Posterior vena cava (tissue), 2 donors: ENCODE measurements around the gene RNF11. TPM values are rescaled to one million over a fixed set of nuclear protein-coding genes. Genes with fewer than 3 reads are reported as not detected.

Experiments used
- DNase-seq: peaks from one replicate; pipeline ENCODE4 v3.0.0-alpha.2; 2020; ENCODE audit warnings: low spot score
- intact Hi-C, 2 donors: fragments of 100-400 bp; cut with DNase I; formaldehyde crosslinking; loops; one replicate each; pipeline versions ENCODE4 v1.14.1 to v1.14.2; 2022 to 2023
- total RNA-seq, 2 donors: library from RNA; stranded (reverse); fragmentation: NEBNext Ultra II Directional; extraction: Animal tissue kit (Norgen Biotek cat#: 25700); gene quantifications; one replicate each; pipeline ENCODE4 v1.2.1, GENCODE V29; 2021
- donor health status: DM: yes; HTN: yes; CAD: no.
- donor health status: DM: yes; HTN: yes; CAD: no.

The RNF11 gene
- total RNA-seq, 2 donors from 2014 or later, result 101 to 114 TPM

DNA sequence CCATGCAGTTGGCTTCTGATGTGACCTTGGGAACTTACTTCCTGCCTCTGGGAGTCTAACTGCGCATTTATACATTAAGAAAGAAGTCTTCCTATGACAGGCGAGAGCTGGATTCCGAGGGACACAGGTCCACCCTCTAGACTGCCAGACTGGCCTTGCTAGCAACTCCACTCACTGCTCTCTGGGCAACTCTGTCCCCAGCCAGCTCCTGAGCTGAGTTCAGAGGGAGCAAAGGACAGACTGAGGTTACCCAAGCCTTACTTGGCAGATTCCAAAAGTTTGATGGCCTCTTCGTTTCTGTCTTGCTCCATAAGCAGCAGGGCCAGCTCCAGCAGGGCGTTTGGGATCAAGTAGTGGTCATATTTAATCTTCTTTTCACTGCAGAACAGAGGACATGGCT lies 52.5 kb downstream of the RNF11 start:
- DNase-seq, result no peak
- intact Hi-C loops, result no loop called here

DNA sequence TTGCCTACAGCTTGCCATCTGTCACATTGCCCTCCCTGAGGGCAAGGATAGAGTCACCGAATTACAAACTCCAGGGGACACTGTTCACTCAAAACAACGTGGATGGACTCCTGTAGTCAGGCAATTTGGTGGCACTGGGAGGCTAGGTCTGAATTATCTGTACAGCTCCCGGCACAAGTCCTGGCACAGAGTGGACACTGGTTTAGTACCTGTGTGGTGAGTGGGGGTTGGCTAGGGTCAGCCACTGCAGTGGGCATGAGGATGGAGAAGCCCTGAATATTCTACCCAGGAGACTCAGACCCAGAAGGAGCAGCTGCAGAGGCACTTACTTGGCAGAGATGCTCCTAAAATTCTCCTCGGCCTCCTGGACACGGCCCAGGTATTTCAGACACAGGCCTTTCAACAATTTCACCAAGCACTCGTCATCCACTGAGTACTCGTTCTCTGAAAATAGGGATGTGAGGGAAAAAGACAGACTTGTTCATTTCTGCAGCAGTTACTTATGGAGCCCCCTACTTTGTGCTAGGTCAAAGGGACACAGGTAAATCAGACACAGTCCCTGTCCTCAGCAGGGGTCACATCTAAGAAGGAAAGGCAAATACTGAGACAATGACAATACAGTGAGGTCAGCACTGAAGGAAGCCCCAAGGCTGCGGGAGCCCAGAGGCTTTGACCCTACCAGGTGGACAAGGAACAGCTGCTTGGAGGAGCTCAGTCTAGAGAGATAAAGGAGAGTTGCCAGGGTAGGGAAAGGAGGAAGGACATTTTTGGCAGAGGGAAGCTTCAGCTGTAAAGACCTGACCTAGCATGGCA lies 53.8 kb downstream of the RNF11 start:
- no peak for DNase-seq
- intact Hi-C loops, result loop anchor here in 1 of 2 donors (5.0 kb wide), 1 partner anchor 927 kb away; no protein-coding TSS in a partner anchor

DNA sequence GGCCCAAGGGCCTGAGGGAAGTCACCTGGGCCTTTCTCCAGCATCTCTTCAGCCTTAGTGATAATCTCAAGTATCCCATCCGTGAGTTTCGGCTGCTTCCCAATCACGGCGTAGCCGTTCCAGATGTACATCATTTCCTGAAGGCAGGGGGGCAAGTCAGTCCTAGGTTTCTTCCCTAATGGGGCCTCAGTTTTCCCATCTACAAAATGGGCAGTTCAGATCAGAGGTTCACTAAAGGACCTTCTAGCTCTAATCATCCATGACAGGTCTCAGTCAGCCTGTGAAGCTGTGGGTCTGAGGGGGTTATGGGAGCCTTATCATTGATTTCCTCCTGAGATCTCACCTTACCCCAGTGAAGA lies 54.4 kb downstream of the RNF11 start:
- DNase-seq, result no peak
- intact Hi-C loops, result loop anchor here in 1 of 2 donors (5.0 kb wide), 1 partner anchor 927 kb away; no protein-coding TSS in a partner anchor

DNA sequence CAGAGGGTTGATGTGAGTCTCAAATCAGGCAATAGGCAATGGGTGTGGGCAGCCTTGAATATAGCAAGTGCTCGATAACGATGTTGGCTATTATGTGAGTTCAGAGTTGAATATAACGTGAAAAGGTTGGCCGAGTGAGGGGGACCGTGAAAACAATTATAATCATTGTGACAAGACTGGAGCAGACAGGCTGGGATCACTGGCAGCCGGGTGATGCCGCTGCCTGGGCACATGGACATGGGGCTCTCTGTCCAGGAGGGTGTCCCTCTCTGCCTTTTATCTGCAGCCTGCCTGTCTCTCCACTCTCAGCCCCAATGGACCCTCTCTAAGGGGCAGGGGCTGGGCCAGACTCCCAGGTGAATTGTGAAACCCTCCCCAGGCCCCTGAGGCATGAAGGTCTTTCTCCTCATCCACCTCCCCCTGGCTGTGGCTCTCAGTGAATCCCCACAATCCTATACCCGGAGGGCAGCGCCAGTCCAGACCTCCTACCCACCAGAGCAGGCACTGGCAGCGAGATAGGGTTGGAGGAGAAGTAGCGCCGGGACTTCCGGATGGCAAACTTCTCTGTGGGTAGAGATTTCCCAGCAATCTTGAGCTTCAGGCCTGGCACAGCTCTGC lies 57.9 kb downstream of the RNF11 start:
- peak; percentile 36 for DNase-seq
- intact Hi-C loops, result loop anchor here in 1 of 2 donors (5.0 kb wide), 1 partner anchor 923 kb away; no protein-coding TSS in a partner anchor

DNA sequence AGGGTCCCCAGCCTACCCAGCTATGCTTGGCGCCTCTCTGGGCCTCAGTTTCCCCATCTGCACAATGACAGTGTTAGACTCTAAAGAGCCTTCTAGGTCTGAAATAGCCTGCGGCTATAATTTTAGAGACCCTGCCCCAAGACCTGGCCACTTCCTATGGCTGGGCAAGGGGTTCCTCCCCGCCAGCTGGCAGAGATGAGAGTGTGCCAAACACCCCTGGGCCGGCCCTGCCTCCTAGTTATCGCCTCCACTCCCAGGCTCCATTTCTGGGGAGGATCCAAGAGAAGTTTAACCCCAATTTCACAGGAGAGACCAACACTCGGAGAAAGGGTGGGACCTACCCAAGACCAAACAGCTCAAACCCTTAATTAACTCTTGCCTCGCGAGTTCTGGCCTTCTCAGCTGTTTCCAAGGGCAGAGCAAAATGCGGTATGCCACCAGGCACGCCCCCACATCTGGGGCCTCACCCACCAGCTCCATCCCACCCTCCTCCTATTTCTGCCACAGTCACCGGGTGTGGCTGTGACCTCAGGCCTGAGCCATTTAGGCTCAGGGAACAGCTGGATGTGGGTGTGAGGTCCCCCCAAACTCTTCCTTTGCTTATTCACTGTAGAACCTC lies 58.6 kb downstream of the RNF11 start:
- intact Hi-C loops, result loop anchor here in 1 of 2 donors (5.0 kb wide), 1 partner anchor 923 kb away; no protein-coding TSS in a partner anchor
- peak; percentile 53 for DNase-seq

DNA sequence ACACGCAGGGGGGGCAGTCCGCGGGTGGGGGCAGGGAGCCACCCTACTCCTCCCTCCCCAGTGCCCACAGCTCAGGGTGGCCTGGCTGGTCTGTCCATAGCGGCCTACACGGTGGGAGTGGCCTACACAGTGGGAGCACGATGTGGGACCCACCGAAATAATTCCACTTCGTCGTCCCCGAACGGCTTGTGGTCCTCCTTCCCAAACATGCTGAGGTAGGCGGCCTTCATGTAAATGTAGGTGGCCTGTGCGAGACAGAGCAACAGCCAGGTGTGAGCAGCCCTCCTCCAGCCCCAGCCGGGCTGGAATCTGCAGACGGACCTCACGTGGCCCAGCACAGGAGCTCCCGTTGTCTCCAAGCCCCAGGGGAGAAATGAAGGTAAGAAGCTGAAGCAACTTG lies 59.9 kb downstream of the RNF11 start:
- no peak for DNase-seq
- intact Hi-C loops, result no loop called here

DNA sequence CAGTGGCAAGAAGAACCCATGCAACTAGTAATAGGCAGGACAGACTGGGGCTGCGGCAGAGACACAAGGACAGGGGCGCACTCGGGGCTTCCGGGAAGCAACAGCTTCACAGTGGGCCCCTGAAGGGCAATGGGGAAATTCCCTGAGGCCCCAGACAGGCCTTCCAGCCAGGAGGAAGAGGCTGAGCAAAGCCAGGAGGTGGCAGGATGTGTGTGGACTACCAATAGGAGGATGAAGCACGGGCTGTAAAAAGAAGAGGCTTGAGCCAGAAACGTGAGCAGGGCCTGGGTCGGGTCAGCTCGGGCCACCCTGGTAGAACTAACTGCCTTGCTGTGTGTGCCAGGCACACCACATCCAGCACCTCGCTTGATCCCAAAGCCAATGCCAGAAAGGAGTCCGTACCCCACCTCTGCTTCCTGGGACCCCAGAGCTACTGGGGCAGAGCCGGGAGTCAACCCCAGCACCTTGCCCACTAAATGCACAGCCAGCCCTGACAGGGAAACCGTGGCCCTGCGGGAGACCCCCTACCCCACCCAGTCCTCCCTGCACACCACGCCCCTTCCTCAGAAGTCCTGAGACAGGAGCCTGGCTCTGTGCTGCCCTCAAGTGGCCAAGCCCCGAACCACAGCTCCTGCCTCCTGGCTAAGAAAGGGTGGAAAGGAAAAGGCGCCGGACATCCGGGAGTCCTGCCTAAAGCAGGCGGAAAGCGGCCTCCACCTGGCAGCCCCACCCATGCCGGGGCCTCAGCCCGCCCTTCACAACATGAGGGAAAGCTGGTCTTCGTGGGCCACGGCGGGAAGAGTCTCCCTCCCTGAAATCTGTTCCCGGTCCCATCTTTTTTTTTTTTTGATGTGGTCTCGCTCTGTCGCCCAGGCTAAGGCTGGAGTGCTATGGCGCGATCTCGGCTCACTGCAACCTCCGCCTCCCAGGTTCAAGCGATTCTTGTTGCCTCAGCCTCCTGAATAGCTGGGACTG lies 60.6 kb downstream of the RNF11 start:
- intact Hi-C loops, result no loop called here
- peak; percentile 93 for DNase-seq

DNA sequence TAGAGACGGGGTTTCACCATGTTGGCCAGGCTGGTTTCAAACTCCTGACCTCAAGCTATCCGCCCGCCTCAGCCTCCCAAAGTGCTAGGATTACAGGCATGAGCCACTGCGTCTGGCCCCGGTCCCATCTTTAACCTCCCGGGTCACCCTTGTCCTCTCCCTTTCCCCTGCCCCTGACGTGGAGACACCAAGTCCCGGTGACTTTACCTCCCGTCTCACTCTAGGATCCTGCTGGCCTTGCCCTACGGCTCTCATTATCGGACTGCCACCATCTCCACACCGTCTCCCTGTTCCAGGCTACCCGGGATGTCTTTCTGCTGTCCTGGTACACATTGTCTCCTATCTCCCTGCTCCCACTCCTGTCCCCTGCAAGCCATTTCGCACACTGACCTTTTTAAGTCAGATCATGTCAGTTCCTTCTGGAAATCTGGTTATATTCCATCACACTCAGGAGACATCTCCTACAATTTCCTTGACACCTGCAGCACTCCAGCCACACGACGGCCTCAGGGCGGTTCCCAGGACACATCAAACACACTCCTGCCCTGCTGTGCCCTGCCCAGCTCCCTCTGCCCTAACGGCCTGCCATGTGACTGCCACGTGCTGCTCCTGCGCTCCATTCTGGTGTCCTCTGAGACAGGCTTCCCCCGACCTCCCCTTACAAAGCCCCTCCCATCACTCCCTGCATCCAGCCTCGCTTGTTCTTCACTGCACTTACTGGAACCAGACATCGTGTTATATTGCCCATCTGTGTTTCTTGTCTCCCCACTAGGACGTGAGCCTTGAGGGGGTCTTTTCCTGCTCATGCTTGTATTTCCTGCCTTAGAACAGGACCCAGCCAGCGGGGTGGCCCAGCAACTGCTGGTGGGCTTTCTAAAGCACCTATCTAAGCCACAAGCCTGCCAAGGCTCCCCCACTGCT lies 61.6 kb downstream of the RNF11 start:
- DNase-seq, result no peak
- intact Hi-C loops, result no loop called here

DNA sequence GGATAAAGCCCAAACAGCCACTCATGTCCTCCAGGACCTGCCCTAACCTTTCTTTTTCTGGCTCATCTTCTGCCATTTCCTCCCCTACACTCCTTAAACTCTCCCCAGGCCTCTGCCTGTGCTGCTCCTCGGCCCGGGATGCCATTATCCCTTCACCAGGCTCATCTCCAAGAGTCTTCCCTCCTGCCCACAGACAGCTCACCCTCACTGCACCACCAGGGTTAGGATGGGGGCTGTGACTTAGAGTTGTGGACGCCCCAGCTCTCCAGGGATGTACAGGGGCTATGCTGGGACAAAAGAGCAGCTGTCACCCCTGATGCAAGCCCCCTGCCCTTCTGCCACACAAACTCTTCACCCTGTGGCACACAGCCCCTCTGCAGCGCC lies 62.2 kb downstream of the RNF11 start:
- DNase-seq, result no peak
- intact Hi-C loops, result no loop called here

DNA sequence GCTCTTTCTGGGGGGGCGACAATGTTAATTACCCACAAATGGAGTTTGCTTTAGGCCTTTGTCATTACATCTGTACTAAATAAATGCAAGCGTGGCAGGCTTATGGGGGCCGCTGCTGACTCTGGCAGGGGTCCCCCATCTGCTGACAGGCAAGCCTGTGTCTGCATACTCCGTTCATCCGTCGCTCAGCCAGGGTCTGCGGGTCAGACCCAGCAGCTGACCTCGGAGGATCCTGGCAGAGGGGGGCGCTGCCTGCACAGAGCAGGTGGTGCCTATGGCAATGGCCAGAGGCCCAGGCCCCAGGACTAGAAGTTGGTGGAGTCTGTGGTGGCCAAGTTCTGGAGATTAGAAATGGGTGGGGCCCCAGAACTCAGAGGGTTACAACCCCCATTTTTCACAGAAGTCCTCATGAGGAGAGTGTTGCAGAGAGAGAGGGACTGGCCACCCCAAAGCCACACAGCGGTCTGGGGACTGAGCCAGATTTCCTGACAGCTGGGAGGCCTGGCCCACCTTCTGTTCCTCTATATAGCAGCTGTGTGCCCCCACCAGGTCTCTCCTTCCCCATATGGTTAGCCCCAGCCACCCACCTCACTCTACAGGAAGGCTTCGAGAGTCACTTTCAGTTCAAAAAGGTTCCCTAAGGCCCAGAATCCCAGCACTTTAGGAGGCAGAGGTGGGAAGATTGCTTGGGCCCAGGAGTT lies 63.3 kb downstream of the RNF11 start:
- DNase-seq, result no peak
- intact Hi-C loops, result no loop called here

DNA sequence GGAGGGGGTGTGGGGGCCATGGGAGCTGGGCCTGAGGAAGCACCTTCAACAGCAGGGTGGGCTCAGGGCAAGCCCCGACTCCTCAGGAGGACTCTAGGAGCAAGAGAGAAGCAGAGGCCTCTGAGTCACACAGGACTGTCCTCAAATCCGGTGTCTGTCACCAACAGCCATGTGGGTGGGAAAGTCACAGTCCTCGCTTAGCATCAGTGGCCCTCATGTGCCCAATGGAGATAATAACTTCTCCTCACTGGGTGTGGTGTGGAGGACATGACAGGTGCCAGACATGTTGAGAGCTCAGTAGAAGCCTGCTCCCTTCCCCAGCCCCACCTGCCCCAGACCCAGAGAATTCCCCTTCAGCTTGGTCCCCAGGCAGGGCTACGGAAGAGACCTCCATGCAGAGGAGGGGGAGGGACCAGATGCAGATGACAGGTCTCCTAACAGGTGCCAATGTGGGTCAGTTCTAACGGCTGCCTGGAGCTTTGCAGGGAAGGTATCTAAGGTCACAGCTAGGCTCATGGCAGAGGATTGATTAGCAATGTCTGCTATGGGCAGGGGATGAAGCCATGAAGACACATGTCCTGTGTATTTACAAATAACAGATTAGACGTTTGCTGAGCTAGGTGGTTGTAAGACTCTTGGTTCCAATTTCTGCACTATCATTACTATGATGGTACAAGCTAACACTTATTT lies 64.1 kb downstream of the RNF11 start:
- peak; percentile 74 for DNase-seq
- intact Hi-C loops, result no loop called here

DNA sequence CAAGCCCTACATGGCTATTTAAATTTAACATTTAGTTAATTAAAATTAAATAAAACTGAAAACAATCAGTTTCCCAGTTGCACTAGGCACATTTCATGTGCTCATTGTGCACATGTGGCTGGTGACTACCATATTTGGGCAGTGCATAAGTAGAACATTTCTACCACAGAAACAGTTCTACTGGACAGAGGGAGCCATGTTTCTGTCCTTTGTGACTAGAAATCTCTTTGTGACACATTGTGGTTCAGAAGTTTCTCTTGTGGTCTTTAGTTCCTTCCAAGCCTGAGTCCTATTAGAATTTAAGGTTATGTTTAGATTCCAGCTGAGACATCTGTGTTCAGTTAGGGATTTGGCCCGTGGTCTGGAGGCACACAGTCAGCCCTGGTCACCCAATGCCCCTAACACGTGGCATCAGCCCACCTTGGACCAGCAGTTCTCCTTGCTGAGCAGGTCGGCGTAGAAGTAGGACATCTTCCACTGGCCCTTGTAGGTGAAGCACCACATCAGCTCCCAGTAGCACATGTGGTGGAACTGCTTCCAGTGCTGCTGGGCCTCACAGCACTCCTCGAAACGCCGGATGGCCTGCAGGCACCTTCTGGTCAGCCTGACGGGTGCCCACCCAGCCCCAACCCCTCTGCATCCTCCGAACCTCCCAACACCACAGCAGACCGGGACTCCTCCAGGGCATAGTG lies 65.2 kb downstream of the RNF11 start:
- intact Hi-C loops, result no loop called here
- DNase-seq, result no peak

DNA sequence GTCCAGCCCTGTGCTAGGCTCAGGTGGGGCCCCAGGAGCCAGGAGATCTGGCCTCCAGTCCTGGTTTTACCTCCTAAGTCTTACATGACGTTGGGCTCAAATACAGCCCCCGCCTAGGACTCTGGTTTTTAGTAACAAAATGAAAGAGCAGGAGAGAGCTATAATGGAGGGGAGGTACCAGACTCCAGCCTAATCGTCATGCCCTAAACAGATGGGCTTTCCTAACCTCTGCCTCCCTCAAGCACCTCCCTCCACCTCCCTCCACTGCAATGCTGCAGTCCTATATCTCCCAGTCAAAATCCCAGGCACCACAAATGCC lies 65.7 kb downstream of the RNF11 start:
- DNase-seq, result no peak

DNA sequence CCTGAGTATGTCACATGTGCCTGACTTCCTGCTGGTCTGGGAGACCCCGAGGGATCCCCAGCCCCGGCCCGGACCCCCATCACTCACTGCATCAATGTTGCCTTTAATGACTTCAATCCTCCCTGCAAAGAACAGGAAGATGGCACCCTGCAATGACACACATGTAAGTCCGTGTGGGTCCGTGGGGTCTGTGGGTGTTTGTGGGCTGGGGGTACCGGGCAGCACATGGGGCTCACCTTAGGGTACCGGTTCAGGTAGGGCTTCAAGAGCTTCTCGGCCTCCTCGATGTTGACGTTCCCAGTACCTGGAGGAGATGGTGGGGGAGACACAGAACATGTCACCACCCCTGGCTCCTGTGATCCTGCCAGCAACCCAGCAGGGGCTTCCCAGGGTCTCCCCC lies 66.2 kb downstream of the RNF11 start:
- no peak for DNase-seq
- intact Hi-C loops, result no loop called here

More for the DNA sequence above, 65.7 kb downstream of the RNF11 start:
- intact Hi-C loops, result no loop called here

DNA sequence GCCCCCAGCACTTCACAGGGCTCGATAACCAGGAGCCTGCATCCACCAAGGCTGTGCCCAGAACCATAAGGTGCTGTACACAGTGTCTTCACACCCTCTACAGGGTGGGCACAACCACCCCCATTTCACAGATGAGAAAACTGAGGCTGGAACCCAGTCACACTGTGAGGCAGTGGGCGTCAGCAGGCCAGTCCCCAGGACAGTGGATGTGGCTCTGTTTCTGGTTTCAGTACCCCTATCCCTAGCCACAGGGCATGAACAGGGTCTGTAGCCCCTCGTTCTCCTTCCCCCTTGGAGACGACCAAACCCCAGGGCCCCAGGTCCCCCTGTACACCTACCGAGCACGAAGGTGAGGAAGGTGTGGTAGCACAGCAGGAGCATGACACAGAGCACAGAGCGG lies 66.7 kb downstream of the RNF11 start:
- no peak for DNase-seq
- intact Hi-C loops, result no loop called here

DNA sequence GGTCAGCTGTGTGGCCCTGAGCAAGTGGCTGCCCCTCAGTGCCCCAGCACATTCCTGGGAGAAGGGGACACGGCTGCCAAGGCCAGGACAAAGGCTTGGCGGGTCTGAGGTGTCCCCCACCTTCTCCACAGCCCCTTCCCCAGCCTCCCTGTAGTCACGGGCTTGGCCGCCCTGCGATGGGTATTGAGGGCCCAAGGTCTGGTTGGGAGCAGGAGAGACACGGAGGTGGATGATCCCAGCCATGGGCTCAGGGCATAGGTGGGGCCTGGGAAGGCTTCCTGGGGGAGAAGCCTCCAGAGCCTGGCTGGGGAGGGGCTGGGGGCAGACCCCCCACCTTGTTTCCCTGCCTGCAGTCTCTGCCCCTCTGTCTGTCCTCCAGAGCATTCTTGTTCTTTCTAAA lies 67.2 kb downstream of the RNF11 start:
- intact Hi-C loops, result no loop called here
- no peak for DNase-seq
